HG03342 (cell line): ENCODE data around the gene SRP9.
A peak's percentile ranks its signal among the peaks of the same experiment; 100 is the strongest.

Experiments
- ATAC-seq: cut with Tn5 transposase; IDR thresholded peaks from one replicate; pipeline ENCODE4 v1.9.1; 2021; ENCODE audit warnings: mild to moderate bottlenecking, moderate library complexity; ENCODE audit not compliant: unreplicated experiment

Gene SRP9

GRCh38 chr1:225777583-225778336 is at the start of gene SRP9:
SRP9 (plus strand) TSS chr1:225777826; CDS start chr1:225777941, 115 bp downstream.
- peak; percentile 99 for ATAC-seq

- ATAC-seq, result no peak
Measured at GRCh38 chr1:225731491-225731890, 46.1 kb upstream of the SRP9 start.

GRCh38 chr1:225733254-225733653 is 44.4 kb upstream of the SRP9 start:
- ATAC-seq, result no peak

GRCh38 chr1:225735252-225736149 is 42.1 kb upstream of the SRP9 start:
- ATAC-seq, result no peak

GRCh38 chr1:225736437-225737098 is 41.1 kb upstream of the SRP9 start:
- no peak for ATAC-seq

GRCh38 chr1:225737161-225737560 is 40.5 kb upstream of the SRP9 start:
- no peak for ATAC-seq

GRCh38 chr1:225737866-225738265 is 39.8 kb upstream of the SRP9 start:
- no peak for ATAC-seq

GRCh38 chr1:225738763-225739162 is 38.9 kb upstream of the SRP9 start:
- ATAC-seq, result no peak

GRCh38 chr1:225739542-225740107 is 38.0 kb upstream of the SRP9 start:
- no peak for ATAC-seq

- ATAC-seq, result no peak
Measured at GRCh38 chr1:225744745-225745144, 32.9 kb upstream of the SRP9 start.

GRCh38 chr1:225745273-225745672 is 32.4 kb upstream of the SRP9 start:
- ATAC-seq, result no peak

GRCh38 chr1:225746361-225747179 is 31.1 kb upstream of the SRP9 start:
- no peak for ATAC-seq

GRCh38 chr1:225747566-225747965 is 30.1 kb upstream of the SRP9 start:
- ATAC-seq, result no peak

- ATAC-seq, result no peak
Measured at GRCh38 chr1:225748529-225748928, 29.1 kb upstream of the SRP9 start.

- no peak for ATAC-seq
Measured at GRCh38 chr1:225749706-225750105, 27.9 kb upstream of the SRP9 start.

GRCh38 chr1:225750420-225750819 is 27.2 kb upstream of the SRP9 start:
- no peak for ATAC-seq

- ATAC-seq, result no peak
Measured at GRCh38 chr1:225750875-225751824, 26.5 kb upstream of the SRP9 start.

- ATAC-seq, result no peak
Measured at GRCh38 chr1:225752245-225752644, 25.4 kb upstream of the SRP9 start.
